HepG2 (cell line): Measurements from ENCODE around the gene TMOD3. TPM values are rescaled to one million over a fixed set of nuclear protein-coding genes. Genes with fewer than 3 reads are reported as not detected.

Source experiments
- ATAC-seq: fragments of 200-7000 bp; cut with Tn5 transposase; 3 replicates; pipeline ENCODE4 v1.9.1; 2020; ENCODE audit warnings: mild to moderate bottlenecking, moderate library complexity
- BruUV-seq: library from RNA; stranded (reverse); fragments of 400-500 nt; replicated peaks from 2 replicates; lab custom pipeline; 2021; lab: Mats Ljungman, UMichigan
- CTCF ChIA-PET: fragments of 300-600 bp; formaldehyde crosslinking; extraction: SDS; loops from one replicate; lab custom pipeline; 2021; ENCODE audit warnings: low total read pairs, inconsistent platforms, low intra/inter-chr PET ratio; lab: Yijun Ruan, JAX
- POLR2A ChIA-PET: fragments of 350-600 bp; sonication (Branson Sonifier 250); formaldehyde crosslinking; loops from one replicate; lab custom pipeline; 2020; ENCODE audit warnings: antibody characterized with exemption, inconsistent platforms; lab: Yijun Ruan, JAX
- DNase-seq: peaks from one replicate; pipeline ENCODE4 v3.0.0-alpha.2; 2015; ENCODE audit warnings: low spot score
- FAIRE-seq: peaks from 3 replicates; lab custom pipeline; 2011; peaks lifted over from hg19 to GRCh38; lab: Jason Lieb, UNC
- H2AFZ ChIP-seq: one replicate; pipeline ENCODE4 v1.6.1; 2011; ENCODE audit warnings: low read length, inconsistent platforms
- H3K27ac ChIP-seq: fragments of 300-600 bp; 3 replicates; pipeline ENCODE4 v1.8.0; 2011; ENCODE audit warnings: mixed run types, mild to moderate bottlenecking, mixed read lengths, low read length, inconsistent platforms; ENCODE audit not compliant: insufficient read depth; ENCODE audit errors: extremely low read length
- H3K27me3 ChIP-seq, 2 experiments: fragments of 200-600 bp in 1 of 2; 2 replicates in 1 of 2; 3 replicates in 1 of 2; pipeline versions ENCODE4 v1.6.0 to v1.8.0; 2011; ENCODE audit warnings: low read length in 2 of 2, mild to moderate bottlenecking in 2 of 2, moderate library complexity in 2 of 2, inconsistent platforms in 1 of 2; ENCODE audit not compliant: insufficient read depth in 2 of 2, control insufficient read depth in 1 of 2
- H3K36me3 ChIP-seq, 2 experiments: fragments of 200-600 bp in 1 of 2; replicated peaks in 1 of 2; 2 replicates in 1 of 2; 3 replicates in 1 of 2; pipeline versions ENCODE4 v1.5.1 to v1.8.0; 2011; ENCODE audit warnings: low read length in 2 of 2, inconsistent platforms in 1 of 2; ENCODE audit not compliant: insufficient read depth in 2 of 2, control insufficient read depth in 1 of 2
- H3K4me1 ChIP-seq: 2 replicates; pipeline ENCODE4 v1.5.1; 2012; ENCODE audit warnings: low read length, inconsistent platforms; ENCODE audit not compliant: insufficient read depth
- H3K4me2 ChIP-seq: 2 replicates; pipeline ENCODE4 v1.6.0; 2011; ENCODE audit warnings: low read depth, low read length, inconsistent platforms
- H3K4me3 ChIP-seq, 3 experiments: fragments of 200-600 bp in 1 of 3; sonication (generic), shearing (Covaris generic) in 1 of 3; replicated peaks in 1 of 3; 2 replicates each; pipeline ENCODE4 v1.5.1; 2011 to 2016; ENCODE audit warnings: low read length in 3 of 3, inconsistent platforms in 2 of 3, low read depth in 2 of 3, mild to moderate bottlenecking in 2 of 3, control low read depth in 1 of 3, mixed read lengths in 1 of 3; ENCODE audit not compliant: insufficient read depth in 1 of 3
- H3K79me2 ChIP-seq: one replicate; pipeline ENCODE4 v1.6.1; 2011; ENCODE audit warnings: low read length, inconsistent platforms; ENCODE audit not compliant: insufficient read depth
- H3K9ac ChIP-seq: 2 replicates; pipeline ENCODE4 v1.6.0; 2011; ENCODE audit warnings: mild to moderate bottlenecking, low read depth, low read length, inconsistent platforms; ENCODE audit not compliant: insufficient read depth
- H3K9me3 ChIP-seq: 2 replicates; pipeline ENCODE4 v1.5.1; 2012; ENCODE audit warnings: mild to moderate bottlenecking, low read length
- H4K20me1 ChIP-seq: 2 replicates; pipeline ENCODE4 v1.6.0; 2011; ENCODE audit warnings: inconsistent platforms, mild to moderate bottlenecking, low read length, moderate library complexity; ENCODE audit not compliant: insufficient read depth
- DPF2 ChIP-seq: sonication (generic); formaldehyde crosslinking; IDR thresholded peaks from 2 replicates; pipeline ENCODE4 v1.4.0; 2020; ENCODE audit warnings: mild to moderate bottlenecking, low read depth, missing genetic modification reagents, borderline replicate concordance
- HMG20B ChIP-seq: conservative IDR thresholded peaks from 2 replicates; pipeline ENCODE4 v1.6.1; 2016; ENCODE audit warnings: missing genetic modification reagents, missing compliant biosample characterization
- NCOA5 ChIP-seq: sonication (generic); formaldehyde crosslinking; IDR thresholded peaks from 2 replicates; pipeline ENCODE4 v1.4.0; 2020; ENCODE audit warnings: missing genetic modification reagents
- ZBTB7A ChIP-seq: sonication (generic); formaldehyde crosslinking; IDR thresholded peaks from 2 replicates; pipeline ENCODE4 v1.8.0; 2022; ENCODE audit warnings: mild to moderate bottlenecking, missing genetic modification reagents
- ZNF557 ChIP-seq: sonication (generic); formaldehyde crosslinking; IDR thresholded peaks from 2 replicates; pipeline ENCODE4 v1.4.0; 2020; ENCODE audit warnings: missing genetic modification reagents
- ZNF589 ChIP-seq: sonication (generic); formaldehyde crosslinking; conservative IDR thresholded peaks from 2 replicates; pipeline ENCODE4 v1.8.0; 2022; ENCODE audit warnings: mild to moderate bottlenecking, moderate library complexity, missing genetic modification reagents
- ZNF737 ChIP-seq: sonication (generic); formaldehyde crosslinking; IDR thresholded peaks from 2 replicates; pipeline ENCODE4 v1.5.0; 2020; ENCODE audit warnings: missing genetic modification reagents, mild to moderate bottlenecking, borderline replicate concordance
- WGBS: methylation state at CpG from one replicate; pipeline ENCODE4 v1.1.6; 2017; ENCODE audit warnings: low lambda C conversion rate; 5-methylcytosine and 5-hydroxymethylcytosine counted together
- in situ Hi-C: cut with HindIII; loops from 2 replicates; pipeline ENCODE4 v1.10.0; 2017; ENCODE audit warnings: low pct_unique_long_range_greater_than_20kb; ENCODE audit not compliant: extremely low pct_ligation_motif_present
- intact Hi-C: fragments of 100-400 bp; cut with micrococcal nuclease; formaldehyde crosslinking; loops from one replicate; pipeline ENCODE4 v1.10.0; 2022; ENCODE audit not compliant: unreplicated experiment
- polyA plus RNA-seq, 8 experiments: library from polyadenylated mRNA; depleted of rRNA in 3 of 8; stranded (reverse) in 7 of 8; unstranded in 1 of 8; fragments of >200 nt; fragmentation: Illumina TruSeq in 4 of 8; extraction: Trizol in 4 of 8; gene quantifications; 2 replicates each; pipeline versions ENCODE4 v1.2.1 to v1.2.3, GENCODE V29; 2011 to 2016; ENCODE audit warnings: low read depth in 4 of 8, missing spikeins in 1 of 8, mixed read lengths in 1 of 8; ENCODE audit not compliant: insufficient read depth in 1 of 8
- total RNA-seq, 5 experiments: library from RNA; depleted of rRNA; stranded (reverse); fragments of >200 nt; fragmentation: Illumina TruSeq; extraction: Trizol; gene quantifications; 2 replicates each; pipeline ENCODE4 v1.2.3, GENCODE V29; 2016; ENCODE audit warnings: low read depth in 1 of 5
- TF ChIP-seq, protein P1 (sequence below): sonication (generic); formaldehyde crosslinking; IDR thresholded peaks from 2 replicates; pipeline ENCODE4 v1.9.0; 2022; ENCODE audit warnings: low read depth, missing genetic modification reagents
- TF ChIP-seq, protein P2 (sequence below): sonication (generic); formaldehyde crosslinking; IDR thresholded peaks from 2 replicates; pipeline ENCODE4 v1.5.1; 2020; ENCODE audit warnings: mild to moderate bottlenecking, missing genetic modification reagents, moderate library complexity
- TF ChIP-seq, protein P3 (sequence below): sonication (generic); formaldehyde crosslinking; IDR thresholded peaks from 2 replicates; pipeline ENCODE4 v1.5.0; 2020; ENCODE audit warnings: missing genetic modification reagents
- TF ChIP-seq, protein P4 (sequence below): sonication (generic); formaldehyde crosslinking; IDR thresholded peaks from 2 replicates; pipeline ENCODE4 v1.5.1; 2020; ENCODE audit warnings: mild to moderate bottlenecking, missing genetic modification reagents, moderate library complexity
- TF ChIP-seq, protein P5 (sequence below): sonication (generic); formaldehyde crosslinking; IDR thresholded peaks from 2 replicates; pipeline ENCODE4 v1.5.0; 2020; ENCODE audit warnings: mild to moderate bottlenecking, missing genetic modification reagents

TMOD3 gene
- total and polyA plus RNA-seq, 2 of the 13 experiments (the other 11 are each of a cell fraction or from before 2014, with no cell fraction given), result 5.1 to 23.2 TPM

DNA sequence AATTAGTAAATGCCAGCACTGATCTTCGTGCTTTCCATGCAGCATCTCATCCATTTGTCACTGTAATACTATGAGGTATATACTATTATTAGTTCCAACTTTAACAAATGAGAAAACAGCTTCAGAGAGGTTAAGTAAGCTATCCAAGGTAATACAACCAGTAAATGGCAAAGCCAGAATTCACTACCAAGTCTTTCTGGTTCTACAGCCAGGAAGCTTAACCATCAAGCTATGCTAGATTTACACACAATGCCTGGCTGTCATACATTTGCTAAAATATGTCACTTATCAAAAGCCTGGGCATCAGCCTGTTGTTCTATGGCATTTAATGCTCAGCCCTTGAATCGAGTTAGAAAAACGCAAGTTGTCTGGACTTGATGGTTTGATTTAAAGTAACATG is 45.5 kb upstream of the TMOD3 start:
- H3K4me1 ChIP-seq, result peaks cover 12% of the 10 kb centered on the region
- BruUV-seq, result no TSS peak
- TF ChIP-seq, protein P1, sequence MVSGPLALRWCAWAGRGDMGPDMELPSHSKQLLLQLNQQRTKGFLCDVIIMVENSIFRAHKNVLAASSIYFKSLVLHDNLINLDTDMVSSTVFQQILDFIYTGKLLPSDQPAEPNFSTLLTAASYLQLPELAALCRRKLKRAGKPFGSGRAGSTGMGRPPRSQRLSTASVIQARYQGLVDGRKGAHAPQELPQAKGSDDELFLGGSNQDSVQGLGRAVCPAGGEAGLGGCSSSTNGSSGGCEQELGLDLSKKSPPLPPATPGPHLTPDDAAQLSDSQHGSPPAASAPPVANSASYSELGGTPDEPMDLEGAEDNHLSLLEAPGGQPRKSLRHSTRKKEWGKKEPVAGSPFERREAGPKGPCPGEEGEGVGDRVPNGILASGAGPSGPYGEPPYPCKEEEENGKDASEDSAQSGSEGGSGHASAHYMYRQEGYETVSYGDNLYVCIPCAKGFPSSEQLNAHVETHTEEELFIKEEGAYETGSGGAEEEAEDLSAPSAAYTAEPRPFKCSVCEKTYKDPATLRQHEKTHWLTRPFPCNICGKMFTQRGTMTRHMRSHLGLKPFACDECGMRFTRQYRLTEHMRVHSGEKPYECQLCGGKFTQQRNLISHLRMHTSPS (CRISPR knock-in tag), result no peak
- TF ChIP-seq, protein P2, sequence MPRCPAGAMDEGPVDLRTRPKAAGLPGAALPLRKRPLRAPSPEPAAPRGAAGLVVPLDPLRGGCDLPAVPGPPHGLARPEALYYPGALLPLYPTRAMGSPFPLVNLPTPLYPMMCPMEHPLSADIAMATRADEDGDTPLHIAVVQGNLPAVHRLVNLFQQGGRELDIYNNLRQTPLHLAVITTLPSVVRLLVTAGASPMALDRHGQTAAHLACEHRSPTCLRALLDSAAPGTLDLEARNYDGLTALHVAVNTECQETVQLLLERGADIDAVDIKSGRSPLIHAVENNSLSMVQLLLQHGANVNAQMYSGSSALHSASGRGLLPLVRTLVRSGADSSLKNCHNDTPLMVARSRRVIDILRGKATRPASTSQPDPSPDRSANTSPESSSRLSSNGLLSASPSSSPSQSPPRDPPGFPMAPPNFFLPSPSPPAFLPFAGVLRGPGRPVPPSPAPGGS (CRISPR knock-in tag), result no peak
- no peak for TF ChIP-seq ZNF589
- no peak for TF ChIP-seq HMG20B (CRISPR knock-in tag)
- no peak for TF ChIP-seq DPF2 (CRISPR knock-in tag)
- no peak for TF ChIP-seq ZNF557 (CRISPR knock-in tag)
- no peak for TF ChIP-seq ZNF737 (CRISPR knock-in tag)
- TF ChIP-seq, protein P3, sequence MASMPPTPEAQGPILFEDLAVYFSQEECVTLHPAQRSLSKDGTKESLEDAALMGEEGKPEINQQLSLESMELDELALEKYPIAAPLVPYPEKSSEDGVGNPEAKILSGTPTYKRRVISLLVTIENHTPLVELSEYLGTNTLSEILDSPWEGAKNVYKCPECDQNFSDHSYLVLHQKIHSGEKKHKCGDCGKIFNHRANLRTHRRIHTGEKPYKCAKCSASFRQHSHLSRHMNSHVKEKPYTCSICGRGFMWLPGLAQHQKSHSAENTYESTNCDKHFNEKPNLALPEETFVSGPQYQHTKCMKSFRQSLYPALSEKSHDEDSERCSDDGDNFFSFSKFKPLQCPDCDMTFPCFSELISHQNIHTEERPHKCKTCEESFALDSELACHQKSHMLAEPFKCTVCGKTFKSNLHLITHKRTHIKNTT (CRISPR knock-in tag), result no peak
- no peak for TF ChIP-seq ZBTB7A (CRISPR knock-in tag)
- TF ChIP-seq, protein P4, sequence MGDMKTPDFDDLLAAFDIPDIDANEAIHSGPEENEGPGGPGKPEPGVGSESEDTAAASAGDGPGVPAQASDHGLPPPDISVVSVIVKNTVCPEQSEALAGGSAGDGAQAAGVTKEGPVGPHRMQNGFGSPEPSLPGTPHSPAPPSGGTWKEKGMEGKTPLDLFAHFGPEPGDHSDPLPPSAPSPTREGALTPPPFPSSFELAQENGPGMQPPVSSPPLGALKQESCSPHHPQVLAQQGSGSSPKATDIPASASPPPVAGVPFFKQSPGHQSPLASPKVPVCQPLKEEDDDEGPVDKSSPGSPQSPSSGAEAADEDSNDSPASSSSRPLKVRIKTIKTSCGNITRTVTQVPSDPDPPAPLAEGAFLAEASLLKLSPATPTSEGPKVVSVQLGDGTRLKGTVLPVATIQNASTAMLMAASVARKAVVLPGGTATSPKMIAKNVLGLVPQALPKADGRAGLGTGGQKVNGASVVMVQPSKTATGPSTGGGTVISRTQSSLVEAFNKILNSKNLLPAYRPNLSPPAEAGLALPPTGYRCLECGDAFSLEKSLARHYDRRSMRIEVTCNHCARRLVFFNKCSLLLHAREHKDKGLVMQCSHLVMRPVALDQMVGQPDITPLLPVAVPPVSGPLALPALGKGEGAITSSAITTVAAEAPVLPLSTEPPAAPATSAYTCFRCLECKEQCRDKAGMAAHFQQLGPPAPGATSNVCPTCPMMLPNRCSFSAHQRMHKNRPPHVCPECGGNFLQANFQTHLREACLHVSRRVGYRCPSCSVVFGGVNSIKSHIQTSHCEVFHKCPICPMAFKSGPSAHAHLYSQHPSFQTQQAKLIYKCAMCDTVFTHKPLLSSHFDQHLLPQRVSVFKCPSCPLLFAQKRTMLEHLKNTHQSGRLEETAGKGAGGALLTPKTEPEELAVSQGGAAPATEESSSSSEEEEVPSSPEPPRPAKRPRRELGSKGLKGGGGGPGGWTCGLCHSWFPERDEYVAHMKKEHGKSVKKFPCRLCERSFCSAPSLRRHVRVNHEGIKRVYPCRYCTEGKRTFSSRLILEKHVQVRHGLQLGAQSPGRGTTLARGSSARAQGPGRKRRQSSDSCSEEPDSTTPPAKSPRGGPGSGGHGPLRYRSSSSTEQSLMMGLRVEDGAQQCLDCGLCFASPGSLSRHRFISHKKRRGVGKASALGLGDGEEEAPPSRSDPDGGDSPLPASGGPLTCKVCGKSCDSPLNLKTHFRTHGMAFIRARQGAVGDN (CRISPR knock-in tag), result no peak
- TF ChIP-seq, protein P5, sequence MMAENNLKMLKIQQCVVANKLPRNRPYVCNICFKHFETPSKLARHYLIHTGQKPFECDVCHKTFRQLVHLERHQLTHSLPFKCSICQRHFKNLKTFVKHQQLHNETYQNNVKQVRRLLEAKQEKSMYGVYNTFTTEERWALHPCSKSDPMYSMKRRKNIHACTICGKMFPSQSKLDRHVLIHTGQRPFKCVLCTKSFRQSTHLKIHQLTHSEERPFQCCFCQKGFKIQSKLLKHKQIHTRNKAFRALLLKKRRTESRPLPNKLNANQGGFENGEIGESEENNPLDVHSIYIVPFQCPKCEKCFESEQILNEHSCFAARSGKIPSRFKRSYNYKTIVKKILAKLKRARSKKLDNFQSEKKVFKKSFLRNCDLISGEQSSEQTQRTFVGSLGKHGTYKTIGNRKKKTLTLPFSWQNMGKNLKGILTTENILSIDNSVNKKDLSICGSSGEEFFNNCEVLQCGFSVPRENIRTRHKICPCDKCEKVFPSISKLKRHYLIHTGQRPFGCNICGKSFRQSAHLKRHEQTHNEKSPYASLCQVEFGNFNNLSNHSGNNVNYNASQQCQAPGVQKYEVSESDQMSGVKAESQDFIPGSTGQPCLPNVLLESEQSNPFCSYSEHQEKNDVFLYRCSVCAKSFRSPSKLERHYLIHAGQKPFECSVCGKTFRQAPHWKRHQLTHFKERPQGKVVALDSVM, result no peak
- TF ChIP-seq NCOA5 (CRISPR knock-in tag), result no peak

More for the DNA sequence above, 45.5 kb upstream of the TMOD3 start:
- Histone ChIP-seq H3K9me3 (peaks cover 10% of the 10 kb centered on the region; the same call in 1 of the 2 replicates), H3K4me3 (no peak overlapping the region), H3K27ac (no peak overlapping the region), H3K9ac (no peak overlapping the region), H2AFZ (no peak overlapping the region), H4K20me1 (no peaks in the 10 kb centered on the region), H3K27me3 (no peaks in the 10 kb centered on the region; a peak in 2 of 5 replicates), H3K4me2 (no peak overlapping the region), H3K79me2 (no peaks in the 10 kb centered on the region), H3K36me3 (no peaks in the 10 kb centered on the region)
- FAIRE-seq (no peak), DNase-seq (no peak), ATAC-seq (no peak)
- CTCF ChIA-PET, result no interaction called here
- in situ Hi-C loops, result no loop called here
- intact Hi-C loops, result loop anchor here (5.0 to 10.0 kb wide), 3 partner anchors 123 to 351 kb away; no protein-coding TSS in a partner anchor
- POLR2A ChIA-PET, result no interaction called here
- WGBS, result 0% methylated on average over 3 of the region's 3 CpGs
